ENCODE results near the gene KLHL29. TPM values are rescaled to one million over a fixed set of nuclear protein-coding genes. Genes with fewer than 3 reads are reported as not detected.

The KLHL29 gene
- total RNA-seq, 1 donor from 2014 or later, result 5.0 TPM

- H3K4me1 Mint-ChIP-seq (ENCODE audit: unreplicated experiment), result peaks cover 22% of the 10 kb centered on the region
- peaks cover 3% of the 10 kb centered on the region for H3K27me3 Mint-ChIP-seq (ENCODE audit: unreplicated experiment)
- peaks cover 3% of the 10 kb centered on the region for H3K36me3 Mint-ChIP-seq (ENCODE audit: unreplicated experiment)
- no peak for TF ChIP-seq CTCF (IDR thresholded peaks at IDR 0.05)
- no peak for DNase-seq (ENCODE audit: extremely low spot score, unreplicated experiment)
- no peaks in the 10 kb centered on the region for H3K9me3 Mint-ChIP-seq (ENCODE audit: unreplicated experiment)
- H3K27ac Mint-ChIP-seq (ENCODE audit: unreplicated experiment), result no peak overlapping the region
- no peak overlapping the region for H3K4me3 Mint-ChIP-seq (ENCODE audit: unreplicated experiment)
These were observed 239.9 kb downstream of the KLHL29 start for GRCh38 chr2:23624915-23625314.

GRCh38 chr2:23625726-23626125 is 240.7 kb downstream of the KLHL29 start:
- no peak overlapping the region for H3K27ac Mint-ChIP-seq (ENCODE audit: unreplicated experiment)
- no peaks in the 10 kb centered on the region for H3K9me3 Mint-ChIP-seq (ENCODE audit: unreplicated experiment)

GRCh38 chr2:23626701-23627230 is 241.8 kb downstream of the KLHL29 start:
- Mint-ChIP-seq H3K27ac (ENCODE audit: unreplicated experiment) (no peak overlapping the region), H3K36me3 (ENCODE audit: unreplicated experiment) (peaks cover 3% of the 10 kb centered on the region), H3K4me3 (ENCODE audit: unreplicated experiment) (no peak overlapping the region), H3K4me1 (ENCODE audit: unreplicated experiment) (peaks cover 6% of the 10 kb centered on the region), H3K9me3 (ENCODE audit: unreplicated experiment) (no peaks in the 10 kb centered on the region), H3K27me3 (ENCODE audit: unreplicated experiment) (peaks cover 3% of the 10 kb centered on the region)
- no peak for DNase-seq (ENCODE audit: extremely low spot score, unreplicated experiment)
- TF ChIP-seq CTCF (IDR thresholded peaks at IDR 0.05), result no peak

More at GRCh38 chr2:23625726-23626125, 240.7 kb downstream of the KLHL29 start:
- DNase-seq (ENCODE audit: extremely low spot score, unreplicated experiment), result no peak
- peaks cover 14% of the 10 kb centered on the region for H3K4me1 Mint-ChIP-seq (ENCODE audit: unreplicated experiment)
- peaks cover 3% of the 10 kb centered on the region for H3K27me3 Mint-ChIP-seq (ENCODE audit: unreplicated experiment)
- H3K4me3 Mint-ChIP-seq (ENCODE audit: unreplicated experiment), result no peak overlapping the region
- no peak for TF ChIP-seq CTCF (IDR thresholded peaks at IDR 0.05)
- peaks cover 3% of the 10 kb centered on the region for H3K36me3 Mint-ChIP-seq (ENCODE audit: unreplicated experiment)

GRCh38 chr2:23627236-23628009 is 242.4 kb downstream of the KLHL29 start:
- H3K9me3 Mint-ChIP-seq (ENCODE audit: unreplicated experiment), result no peaks in the 10 kb centered on the region
- H3K36me3 Mint-ChIP-seq (ENCODE audit: unreplicated experiment), result peaks cover 3% of the 10 kb centered on the region
- peaks cover 6% of the 10 kb centered on the region for H3K4me1 Mint-ChIP-seq (ENCODE audit: unreplicated experiment)
- TF ChIP-seq CTCF (IDR thresholded peaks at IDR 0.05), result no peak
- H3K27ac Mint-ChIP-seq (ENCODE audit: unreplicated experiment), result no peak overlapping the region
- H3K27me3 Mint-ChIP-seq (ENCODE audit: unreplicated experiment), result peaks cover 3% of the 10 kb centered on the region
- no peak overlapping the region for H3K4me3 Mint-ChIP-seq (ENCODE audit: unreplicated experiment)
- DNase-seq (ENCODE audit: extremely low spot score, unreplicated experiment), result no peak

- peaks cover 3% of the 10 kb centered on the region for H3K36me3 Mint-ChIP-seq (ENCODE audit: unreplicated experiment)
- no peak overlapping the region for H3K27ac Mint-ChIP-seq (ENCODE audit: unreplicated experiment)
- H3K4me3 Mint-ChIP-seq (ENCODE audit: unreplicated experiment), result no peak overlapping the region
- no peak for DNase-seq (ENCODE audit: extremely low spot score, unreplicated experiment)
- no peaks in the 10 kb centered on the region for H3K9me3 Mint-ChIP-seq (ENCODE audit: unreplicated experiment)
- H3K27me3 Mint-ChIP-seq (ENCODE audit: unreplicated experiment), result peaks cover 3% of the 10 kb centered on the region
- TF ChIP-seq CTCF (IDR thresholded peaks at IDR 0.05), result no peak
- no peaks in the 10 kb centered on the region for H3K4me1 Mint-ChIP-seq (ENCODE audit: unreplicated experiment)
These were observed 244.2 kb downstream of the KLHL29 start for GRCh38 chr2:23628926-23629771.
